Activated CD4-positive, alpha-beta memory T cell treated with anti-CD3 and anti-CD28 coated beads for 36 hours (primary cell): ENCODE measurements around the gene CCDC183. TPM values are rescaled to one million over a fixed set of nuclear protein-coding genes. Genes with fewer than 3 reads are reported as not detected.
"Not testable (repeated sequence)": the region's sequence is repeated elsewhere in the genome, so short reads cannot be mapped to it uniquely, and the experiment has no call there.

Experiments
- CTCF ChIA-PET: fragments of 350-600 bp; sonication (Branson Sonifier 250); formaldehyde crosslinking; loops from one replicate; lab custom pipeline; 2021; ENCODE audit warnings: antibody characterized with exemption, inconsistent platforms; lab: Charles Lee
- POLR2A ChIA-PET: fragments of 350-600 bp; sonication (Branson Sonifier 250); formaldehyde crosslinking; loops from one replicate; lab custom pipeline; 2021; ENCODE audit warnings: antibody characterized with exemption; lab: Charles Lee
- DNase-seq: peaks from one replicate; pipeline ENCODE4 v3.0.0-alpha.2; 2020
- H3K27ac Mint-ChIP-seq: one replicate; pipeline ENCODE4 v1.8.0; 2021; ENCODE audit warnings: mixed read lengths
- H3K27me3 Mint-ChIP-seq: one replicate; pipeline ENCODE4 v1.8.0; 2021; ENCODE audit warnings: mixed read lengths
- H3K36me3 Mint-ChIP-seq: one replicate; pipeline ENCODE4 v1.8.0; 2021; ENCODE audit warnings: mixed read lengths
- H3K4me1 Mint-ChIP-seq: one replicate; pipeline ENCODE4 v1.8.0; 2021; ENCODE audit warnings: low read depth, mixed read lengths
- H3K4me3 Mint-ChIP-seq: one replicate; pipeline ENCODE4 v1.8.0; 2021; ENCODE audit warnings: mild to moderate bottlenecking, mixed read lengths
- H3K9me3 Mint-ChIP-seq: one replicate; pipeline ENCODE4 v1.8.0; 2021; ENCODE audit warnings: mixed read lengths
- intact Hi-C: fragments of 100-400 bp; cut with micrococcal nuclease; formaldehyde crosslinking; loops from one replicate; pipeline ENCODE4 v1.15.1; 2023
- total RNA-seq, 2 experiments: library from RNA; stranded (reverse); gene quantifications; one replicate each; pipeline ENCODE4 v1.2.3, GENCODE V29; 2021

Gene CCDC183
- total RNA-seq, 2 experiments from 2014 or later = 0.21 to 0.36 TPM

DNA sequence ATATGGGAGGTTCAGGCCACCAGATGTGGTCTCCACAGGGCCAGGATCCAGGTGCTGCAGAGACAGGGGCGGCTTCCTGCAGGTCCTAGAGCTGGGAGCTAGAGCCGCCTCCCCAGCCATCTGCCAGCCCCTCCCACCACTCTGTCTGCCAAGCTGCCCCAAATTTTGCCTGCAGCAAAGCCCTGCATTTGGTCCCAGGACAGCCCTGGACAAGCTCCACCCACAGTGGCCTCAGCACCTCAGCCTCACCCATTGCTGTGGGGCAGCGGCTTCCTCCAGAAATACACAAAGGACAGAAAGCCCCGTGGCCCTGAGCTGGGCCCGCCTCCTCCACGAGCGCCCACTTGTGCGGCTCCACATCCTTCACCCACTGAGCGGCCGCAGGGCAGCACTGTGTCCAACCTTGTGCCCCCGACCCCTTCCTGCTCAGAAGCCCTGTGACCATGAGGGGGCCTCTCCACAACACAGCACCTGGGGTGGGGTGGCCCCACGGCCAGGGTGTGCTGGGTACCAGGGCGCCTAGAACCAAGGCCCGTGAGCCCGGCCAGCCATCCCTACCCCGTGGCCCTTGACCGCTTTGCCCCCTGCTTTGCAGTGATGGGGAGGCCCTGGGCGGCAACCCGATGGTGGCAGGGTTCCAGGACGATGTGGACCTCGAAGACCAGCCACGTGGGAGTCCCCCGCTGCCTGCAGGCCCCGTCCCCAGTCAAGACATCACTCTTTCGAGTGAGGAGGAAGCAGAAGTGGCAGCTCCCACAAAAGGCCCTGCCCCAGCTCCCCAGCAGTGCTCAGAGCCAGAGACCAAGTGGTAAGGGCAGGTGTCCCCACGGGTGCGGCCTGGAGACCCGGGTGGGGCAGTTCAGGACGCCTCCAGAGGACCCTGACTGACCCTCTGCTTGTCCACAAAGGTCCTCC, 42.4 kb downstream of the CCDC183 start:
- intact Hi-C loops = no loop called here
- Mint-ChIP-seq H3K36me3 (peaks cover 5% of the 10 kb centered on the region), H3K4me3 (no peak overlapping the region), H3K27me3 (no peaks in the 10 kb centered on the region), H3K27ac (no peak overlapping the region), H3K4me1 (peaks cover 13% of the 10 kb centered on the region), H3K9me3 (no peaks in the 10 kb centered on the region)
- ChIA-PET CTCF (no interaction called here), POLR2A (no interaction called here)
- DNase-seq = no peak

DNA sequence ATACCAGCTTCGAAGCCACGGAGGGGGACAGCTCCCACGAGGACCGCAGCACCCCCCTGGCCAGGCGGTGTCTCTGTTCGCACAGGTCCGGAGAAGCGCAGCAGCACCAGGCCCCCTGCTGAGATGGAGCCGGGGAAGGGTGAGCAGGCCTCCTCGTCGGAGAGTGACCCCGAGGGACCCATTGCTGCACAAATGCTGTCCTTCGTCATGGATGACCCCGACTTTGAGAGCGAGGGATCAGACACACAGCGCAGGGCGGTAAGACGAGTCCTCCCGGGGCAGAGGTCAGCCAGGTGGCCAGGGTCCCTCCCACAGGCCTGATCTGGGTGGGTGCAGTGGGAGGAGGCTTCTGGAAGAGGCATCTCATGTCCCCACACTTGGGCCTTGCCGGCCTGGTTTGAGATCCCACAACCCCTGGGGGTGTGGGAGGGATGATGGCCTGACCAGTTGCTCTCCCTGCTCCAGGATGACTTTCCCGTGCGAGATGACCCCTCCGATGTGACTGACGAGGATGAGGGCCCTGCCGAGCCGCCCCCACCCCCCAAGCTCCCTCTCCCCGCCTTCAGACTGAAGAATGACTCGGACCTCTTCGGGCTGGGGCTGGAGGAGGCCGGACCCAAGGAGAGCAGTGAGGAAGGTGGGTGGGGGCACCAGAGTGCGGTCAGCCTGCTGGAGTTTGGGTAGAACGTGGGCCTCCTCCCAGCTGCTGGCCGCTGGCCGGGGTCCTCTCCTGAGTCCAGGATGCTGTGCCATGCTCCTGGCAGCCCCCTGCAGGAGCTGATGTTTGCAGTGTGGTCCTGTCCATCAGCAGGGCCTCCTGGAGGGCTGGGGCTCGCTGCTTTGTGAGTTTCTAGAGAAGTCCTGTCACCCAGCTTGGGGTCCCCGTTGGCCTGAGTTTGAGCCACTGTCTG, 43.3 kb downstream of the CCDC183 start:
- ChIA-PET CTCF (interaction anchor here (0.7 kb wide), 1 partner anchor 9 kb away, joined by 3 read pairs; no protein-coding TSS in a partner anchor), POLR2A (interaction anchor here (0.6 kb wide), 2 partner anchors 231 to 237 kb away, joined by 3 to 6 read pairs; partner anchors contain the start of gene SAPCD2)
- Mint-ChIP-seq H3K4me1 (peaks cover 15% of the 10 kb centered on the region), H3K27ac (no peak overlapping the region), H3K36me3 (peaks cover 5% of the 10 kb centered on the region), H3K4me3 (no peak overlapping the region), H3K9me3 (no peaks in the 10 kb centered on the region), H3K27me3 (no peaks in the 10 kb centered on the region)
- intact Hi-C loops = loop anchor here (5.0 kb wide), 1 partner anchor 32 kb away; the partner anchor contains the start of gene RABL6
- no peak for DNase-seq

DNA sequence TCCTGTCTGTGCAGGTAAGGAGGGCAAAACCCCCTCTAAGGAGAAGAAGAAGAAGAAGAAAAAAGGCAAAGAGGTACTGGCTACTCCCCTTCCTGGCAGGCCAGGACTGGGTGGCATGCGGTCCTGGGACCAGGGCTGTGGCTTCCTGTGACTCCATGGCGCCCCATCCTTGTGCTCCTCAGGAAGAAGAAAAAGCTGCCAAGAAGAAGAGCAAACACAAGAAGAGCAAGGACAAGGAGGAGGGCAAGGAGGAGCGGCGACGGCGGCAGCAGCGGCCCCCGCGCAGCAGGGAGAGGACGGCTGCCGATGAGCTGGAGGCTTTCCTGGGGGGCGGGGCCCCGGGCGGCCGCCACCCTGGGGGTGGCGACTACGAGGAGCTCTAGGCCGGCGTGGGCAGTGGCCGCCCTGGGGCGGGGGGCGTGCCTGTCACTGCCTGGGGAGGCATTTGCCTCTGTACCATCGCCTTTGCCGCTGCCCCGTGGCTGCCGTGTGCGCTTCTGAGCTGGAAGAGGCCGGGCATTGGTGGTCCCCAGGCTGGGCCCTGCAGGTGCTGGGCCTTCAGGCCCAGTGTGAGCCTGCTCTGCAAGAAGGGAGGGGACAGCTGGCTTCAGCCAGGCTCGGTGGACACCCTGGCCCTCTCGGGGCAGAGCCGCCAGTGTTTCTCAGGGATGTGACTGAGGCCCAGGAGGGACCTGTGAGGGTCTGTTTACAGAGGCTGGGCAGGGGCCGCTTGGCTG, 44.2 kb downstream of the CCDC183 start:
- H3K27me3 Mint-ChIP-seq = peaks cover 2% of the 10 kb centered on the region
- peaks cover 5% of the 10 kb centered on the region for H3K36me3 Mint-ChIP-seq
- no peak overlapping the region for H3K27ac Mint-ChIP-seq
- no peak for DNase-seq
- no peaks in the 10 kb centered on the region for H3K9me3 Mint-ChIP-seq
- intact Hi-C loops = loop anchor here (5.0 kb wide), 1 partner anchor 33 kb away; the partner anchor contains the start of gene RABL6
- ChIA-PET POLR2A (interaction anchor here (0.6 kb wide), 1 partner anchor 236 kb away, joined by 3 read pairs; no protein-coding TSS in a partner anchor), CTCF (interaction anchor here (0.7 to 1.7 kb wide), 2 partner anchors 8 to 48 kb away, joined by 3 to 7 read pairs; no protein-coding TSS in a partner anchor)
- peaks cover 15% of the 10 kb centered on the region for H3K4me1 Mint-ChIP-seq
- no peak overlapping the region for H3K4me3 Mint-ChIP-seq

DNA sequence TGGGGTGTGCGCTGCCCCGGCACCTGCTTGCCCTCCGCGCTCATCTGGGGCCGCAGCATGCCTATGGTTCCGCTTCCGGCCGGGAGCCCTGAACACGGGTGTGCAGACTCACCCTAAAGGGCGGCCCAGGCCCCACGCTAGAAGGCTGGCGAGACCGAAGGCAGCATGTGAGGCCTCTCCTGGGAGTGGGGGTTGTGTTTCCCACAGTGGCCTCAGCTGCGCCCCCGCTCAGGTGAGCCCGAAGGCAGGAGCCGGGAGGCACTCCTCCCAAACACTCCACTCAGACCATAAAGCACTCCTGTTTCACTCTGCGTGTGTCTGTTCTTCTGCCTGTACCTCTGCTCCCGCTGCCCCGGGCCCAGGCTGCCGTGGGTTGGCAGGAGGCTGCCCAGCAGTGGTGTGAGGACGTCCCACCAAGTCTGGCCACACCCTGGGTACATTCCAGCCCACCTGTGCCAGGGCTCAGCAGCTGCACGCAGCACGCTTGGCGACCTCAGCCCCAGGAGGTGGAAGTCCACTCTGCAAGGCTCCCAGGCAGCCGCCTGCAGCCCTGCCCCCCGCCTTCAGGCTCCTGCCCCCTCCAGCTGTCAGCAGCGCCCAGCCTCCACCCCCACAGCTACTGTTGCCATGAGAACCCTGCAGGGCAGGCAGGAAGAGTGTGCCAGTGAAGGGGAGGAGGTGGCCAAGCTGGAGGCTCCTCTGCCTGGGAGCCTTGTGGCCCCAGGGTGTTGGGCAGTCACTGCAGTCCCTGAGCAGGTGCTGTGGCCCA, 44.9 kb downstream of the CCDC183 start:
- no peak for DNase-seq
- POLR2A ChIA-PET = no interaction called here
- H3K4me3 Mint-ChIP-seq = no peak overlapping the region

DNA sequence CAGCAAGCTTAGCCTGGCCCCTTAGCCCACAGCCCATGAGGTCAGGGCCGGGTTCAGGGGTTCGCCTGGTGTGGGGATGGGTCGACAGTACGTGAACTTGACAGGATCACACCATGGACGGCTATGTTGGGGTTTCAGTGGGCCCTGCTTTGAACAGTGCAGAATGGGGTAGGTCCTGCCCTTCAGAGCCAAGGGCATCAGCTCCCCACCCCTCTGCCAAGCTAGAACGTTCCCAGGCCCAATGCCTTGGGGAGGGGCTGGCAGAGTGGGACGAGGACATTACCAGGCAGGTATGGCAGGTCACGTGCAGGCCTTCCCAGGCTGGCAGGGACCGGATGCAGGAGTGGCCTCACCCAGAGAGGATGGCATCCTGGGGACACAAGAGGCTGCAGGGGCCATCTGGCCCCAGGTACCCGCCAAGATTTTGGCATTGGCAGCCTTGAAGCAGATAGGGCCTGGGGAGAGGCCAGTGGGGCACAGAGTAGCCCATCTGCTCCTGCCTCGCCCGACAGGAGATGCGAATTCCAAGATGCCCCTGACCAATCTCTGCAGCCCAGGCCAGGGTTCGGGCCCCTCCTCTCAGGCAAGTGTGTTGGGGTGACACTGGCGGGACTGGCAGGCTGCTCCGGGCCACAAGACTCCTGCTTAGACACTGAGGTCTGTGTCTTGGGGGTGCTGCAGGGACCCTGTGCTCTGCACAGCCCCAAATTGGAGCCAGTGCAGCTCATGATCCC, 45.7 kb downstream of the CCDC183 start:
- not testable (repeated sequence) for H3K36me3 Mint-ChIP-seq, DNase-seq, H3K9me3 Mint-ChIP-seq, H3K27ac Mint-ChIP-seq, H3K27me3 Mint-ChIP-seq
- ChIA-PET CTCF (interaction anchor here (0.7 to 4.3 kb wide), 41 partner anchors 10 to 360 kb away, joined by 3 to 56 read pairs (median 5); partner anchors contain the start of genes ABCA2, C8G, CLIC3 and EDF1), POLR2A (interaction anchor here (1.7 kb wide), 1 partner anchor 60 kb away, joined by 7 read pairs; no protein-coding TSS in a partner anchor)
- Mint-ChIP-seq H3K4me3 (peak overlapping the region; percentile 73), H3K4me1 (peaks cover 20% of the 10 kb centered on the region)
- intact Hi-C loops = loop anchor here (2.0 to 5.0 kb wide), 3 partner anchors 35 to 103 kb away; partner anchors contain the start of genes C8G, FBXW5, RABL6 and TMEM141

More for the DNA sequence above, 44.9 kb downstream of the CCDC183 start:
- Mint-ChIP-seq H3K9me3 (no peaks in the 10 kb centered on the region), H3K27me3 (peaks cover 5% of the 10 kb centered on the region), H3K36me3 (peaks cover 5% of the 10 kb centered on the region), H3K27ac (no peak overlapping the region), H3K4me1 (peaks cover 15% of the 10 kb centered on the region)
- intact Hi-C loops = loop anchor here (5.0 kb wide), 1 partner anchor 34 kb away; the partner anchor contains the start of gene RABL6
- CTCF ChIA-PET = interaction anchor here (0.7 to 4.3 kb wide), 11 partner anchors 9 to 206 kb away, joined by 3 to 56 read pairs (median 8); partner anchors contain the start of genes ABCA2, C8G, FBXW5 and FUT7

DNA sequence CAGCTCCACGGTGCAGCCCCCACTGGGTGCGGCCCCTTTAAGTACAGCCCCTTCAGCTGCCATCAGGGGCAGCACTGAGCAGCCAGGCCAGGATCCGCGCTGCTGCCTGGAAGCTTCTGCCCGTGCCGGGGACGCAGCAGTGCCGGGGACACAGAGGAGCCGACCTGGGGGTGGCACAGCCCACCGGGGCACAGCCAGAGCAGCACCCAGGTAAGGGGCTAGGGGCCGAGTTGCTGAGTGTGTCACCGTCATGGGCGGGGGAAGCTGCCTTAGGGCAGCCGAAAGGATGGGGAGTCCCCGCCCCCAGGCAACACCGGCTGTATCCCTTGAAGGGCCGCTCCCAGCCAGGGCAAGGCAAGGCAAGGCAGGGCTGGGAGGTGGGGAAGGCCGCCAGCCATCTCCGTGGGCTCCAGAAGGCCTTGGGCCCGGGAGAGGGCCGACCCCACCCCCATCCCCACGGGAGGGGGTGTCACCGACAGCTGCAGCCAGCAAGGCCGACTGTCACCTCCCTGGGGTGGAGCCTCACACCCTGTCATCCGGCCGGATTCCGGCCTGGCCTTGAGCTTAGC, 46.3 kb downstream of the CCDC183 start, which contains the start of gene AJM1:
Gene AJM1 (plus strand): TSS at position 99 of the 569 bp plus-strand sequence. CDS start 1,937 bp downstream, outside the sequence.
- intact Hi-C loops = loop anchor here (2.0 to 5.0 kb wide), 3 partner anchors 35 to 102 kb away; partner anchors contain the start of genes C8G, FBXW5, RABL6 and TMEM141
- ChIA-PET CTCF (interaction anchor here (0.7 to 4.3 kb wide), 43 partner anchors 10 to 359 kb away, joined by 3 to 56 read pairs (median 5); partner anchors contain the start of genes ABCA2, C8G, CLIC3 and EDF1), POLR2A (interaction anchor here (1.2 to 1.7 kb wide), 3 partner anchors 35 to 102 kb away, joined by 3 to 7 read pairs (median 3); partner anchors contain the start of genes C8G and FBXW5)
- not testable (repeated sequence) for H3K36me3 Mint-ChIP-seq, H3K9me3 Mint-ChIP-seq
- Mint-ChIP-seq H3K4me3 (peak within 1 kb of the TSS; percentile 73), H3K27me3 (peaks cover 11% of the 10 kb centered on the region), H3K27ac (peak within 1 kb of the TSS; percentile 33), H3K4me1 (peaks cover 22% of the 10 kb centered on the region)
- peak; percentile 86 for DNase-seq

DNA sequence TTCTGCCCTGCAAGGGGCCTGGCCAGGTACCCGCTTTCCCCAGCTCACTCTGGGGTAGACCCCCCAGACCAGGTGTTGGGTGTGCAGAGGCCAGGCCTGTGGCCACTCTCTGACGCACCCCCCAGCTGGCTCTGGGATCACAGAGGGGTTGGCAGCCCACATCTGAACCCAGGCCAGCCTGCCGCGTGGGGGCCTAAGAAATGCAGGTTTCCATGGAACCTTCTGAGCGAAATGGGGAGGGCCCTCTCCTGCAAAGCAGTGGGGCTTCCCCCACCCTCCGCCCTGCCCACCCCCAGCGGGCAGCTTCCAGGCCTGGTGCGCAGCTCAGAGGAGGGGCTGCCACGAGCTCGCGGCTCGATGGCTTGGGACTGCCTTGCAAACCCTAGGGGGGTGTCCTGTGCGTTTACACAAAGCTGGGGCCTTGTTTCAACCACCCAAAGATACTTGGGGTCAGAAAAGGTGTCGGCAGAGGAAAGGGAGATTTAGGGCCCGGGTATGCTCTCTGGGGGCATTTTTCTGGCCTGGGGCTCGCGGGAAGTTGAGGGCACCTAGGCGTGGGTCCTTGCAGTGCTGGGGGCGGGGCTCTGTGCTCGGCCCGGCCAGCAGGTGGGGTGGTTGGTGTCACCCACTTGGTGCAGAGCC, 47.1 kb downstream of the CCDC183 start:
- not testable (repeated sequence) for H3K9me3 Mint-ChIP-seq, H3K27ac Mint-ChIP-seq, DNase-seq
- intact Hi-C loops = loop anchor here (2.0 to 5.0 kb wide), 3 partner anchors 36 to 102 kb away; partner anchors contain the start of genes C8G, FBXW5, RABL6 and TMEM141
- ChIA-PET POLR2A (interaction anchor here (1.2 to 1.7 kb wide), 4 partner anchors 36 to 101 kb away, joined by 3 to 7 read pairs (median 4); partner anchors contain the start of genes C8G, FBXW5 and TRAF2), CTCF (interaction anchor here (0.8 to 4.3 kb wide), 28 partner anchors 14 to 253 kb away, joined by 3 to 56 read pairs (median 6); partner anchors contain the start of genes ABCA2, C8G, CLIC3 and EDF1)
- peaks cover 27% of the 10 kb centered on the region for H3K4me1 Mint-ChIP-seq
- peak overlapping the region; percentile 43 for H3K4me3 Mint-ChIP-seq
- H3K27me3 Mint-ChIP-seq = peaks cover 17% of the 10 kb centered on the region
- peaks cover 10% of the 10 kb centered on the region for H3K36me3 Mint-ChIP-seq

DNA sequence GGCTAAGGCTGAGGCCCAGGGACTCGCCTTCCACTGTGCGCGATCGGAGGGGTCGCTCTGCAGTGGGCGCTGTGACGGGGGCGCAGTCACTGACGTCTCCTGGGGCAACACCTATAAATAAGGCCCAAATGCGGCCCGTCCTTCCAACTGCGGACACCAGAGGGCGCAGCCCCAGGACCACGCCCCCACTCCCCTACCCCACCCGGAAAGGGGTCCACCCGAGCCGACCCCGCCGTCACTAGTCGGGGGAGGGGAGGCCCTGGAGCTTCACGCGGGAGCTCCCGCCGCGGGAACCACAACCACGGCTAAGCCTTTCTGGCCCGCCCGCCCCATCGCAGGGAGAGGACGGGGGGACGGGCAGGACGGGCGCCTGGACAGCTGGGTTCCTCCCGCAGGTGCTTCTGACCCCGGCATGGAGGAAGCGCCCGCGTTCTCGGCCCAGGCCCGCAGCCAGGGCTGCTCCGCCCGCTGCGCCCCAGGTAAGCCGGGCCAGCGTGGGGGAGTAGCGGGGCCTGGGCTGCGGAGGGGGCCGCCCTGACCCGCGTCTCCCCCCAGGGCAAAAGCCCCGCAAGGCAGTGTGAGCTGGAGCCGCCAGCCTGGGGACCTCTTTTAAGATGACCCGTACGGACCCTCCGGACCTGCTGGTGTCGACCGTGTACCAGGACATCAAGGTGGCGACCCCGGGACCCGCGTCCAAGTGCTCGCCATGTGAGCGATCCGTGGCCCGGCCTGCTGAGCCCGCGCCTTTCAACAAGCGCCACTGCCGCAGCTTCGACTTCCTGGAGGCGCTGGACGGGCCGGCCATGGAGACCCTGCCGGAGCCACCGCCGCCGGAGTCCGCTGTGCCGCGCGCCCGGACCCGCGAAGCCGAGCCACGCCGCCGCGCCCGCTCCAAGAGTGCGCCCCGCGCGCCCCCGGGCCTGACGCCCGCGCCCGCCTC, 47.9 kb downstream of the CCDC183 start:
- peak; percentile 73 for DNase-seq
- intact Hi-C loops = loop anchor here (2.0 to 5.0 kb wide), 3 partner anchors 37 to 101 kb away; partner anchors contain the start of genes C8G, FBXW5, RABL6 and TMEM141
- peak overlapping the region; percentile 43 for H3K4me3 Mint-ChIP-seq

More for the DNA sequence above, 47.9 kb downstream of the CCDC183 start:
- CTCF ChIA-PET = interaction anchor here (1.0 to 4.3 kb wide), 12 partner anchors 18 to 190 kb away, joined by 3 to 56 read pairs (median 8); partner anchors contain the start of genes ABCA2, C8G, FBXW5 and FUT7
- not testable (repeated sequence) for H3K36me3 Mint-ChIP-seq, H3K9me3 Mint-ChIP-seq, H3K27ac Mint-ChIP-seq
- peaks cover 27% of the 10 kb centered on the region for H3K4me1 Mint-ChIP-seq
- POLR2A ChIA-PET = interaction anchor here (1.2 to 1.5 kb wide), 2 partner anchors 42 to 101 kb away, joined by 3 to 4 read pairs; partner anchors contain the start of genes C8G, FBXW5 and TRAF2
- peaks cover 17% of the 10 kb centered on the region for H3K27me3 Mint-ChIP-seq
